SK-MEL-5 (cell line): Measurements from ENCODE around the gene TAS2R1. TPM values are rescaled to one million over a fixed set of nuclear protein-coding genes. Genes with fewer than 3 reads are reported as not detected.
"Not testable (repeated sequence)": the region's sequence is repeated elsewhere in the genome, so short reads cannot be mapped to it uniquely, and the experiment has no call there.

ENCODE experiments used
- DNase-seq: peaks from one replicate; pipeline ENCODE4 v3.0.0-alpha.2; 2016; ENCODE audit warnings: low read depth, low spot score
- in situ Hi-C: cut with HindIII; loops from 2 replicates; pipeline ENCODE4 v1.10.0; 2016; ENCODE audit warnings: low sequenced_read_pairs, high pct_unique_total_duplicates, low pct_unique_long_range_greater_than_20kb
- total RNA-seq: library from RNA; depleted of rRNA; stranded (reverse); fragments of >200 nt; shearing (Covaris generic); gene quantifications from 2 replicates; pipeline ENCODE4 v1.2.3, GENCODE V29; 2014; rRNA removed

Gene TAS2R1
- total RNA-seq, 1 experiment from 2014 or later: not detected

DNA sequence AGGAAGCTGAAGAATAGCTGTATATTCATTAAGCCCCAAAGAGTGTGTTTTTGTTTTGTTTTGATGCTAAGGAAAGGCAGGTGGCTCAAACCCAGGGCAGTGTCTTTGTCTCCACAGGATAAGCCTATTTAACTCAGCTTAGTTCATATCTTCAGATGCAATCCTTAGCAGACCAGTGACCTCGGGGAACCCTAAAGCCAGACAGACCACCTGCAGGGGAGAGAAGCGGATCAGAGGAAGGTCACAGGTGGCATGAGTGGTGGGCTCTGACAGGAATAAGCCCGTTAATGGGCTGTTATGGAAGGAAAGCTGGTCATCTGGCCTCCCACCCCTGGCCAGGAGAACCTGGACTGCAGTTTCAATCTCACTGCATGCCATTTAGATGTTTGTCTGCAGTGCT is 30.8 kb downstream of the TAS2R1 start:
- in situ Hi-C loops: no loop called here
- DNase-seq: no peak

DNA sequence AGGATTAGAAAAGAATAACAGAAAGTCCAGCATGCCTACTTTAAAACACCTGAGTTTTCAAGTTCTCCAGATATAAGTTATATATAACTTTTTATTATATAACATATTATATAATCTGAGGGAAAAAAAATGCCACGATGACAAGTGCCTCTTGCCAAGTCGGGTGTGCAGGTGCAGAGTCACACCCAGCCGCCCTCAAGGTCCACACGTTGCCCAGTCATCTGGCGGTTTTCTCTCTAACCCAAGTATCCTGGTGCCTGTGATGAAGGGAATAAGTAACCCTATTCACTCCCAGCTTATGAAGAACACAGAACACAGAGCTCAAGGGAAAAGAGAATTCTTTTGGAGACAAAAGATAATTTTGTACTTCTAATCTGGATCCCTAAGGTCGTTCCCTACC is 31.8 kb downstream of the TAS2R1 start:
- DNase-seq, in situ Hi-C loops: not testable (repeated sequence)

DNA sequence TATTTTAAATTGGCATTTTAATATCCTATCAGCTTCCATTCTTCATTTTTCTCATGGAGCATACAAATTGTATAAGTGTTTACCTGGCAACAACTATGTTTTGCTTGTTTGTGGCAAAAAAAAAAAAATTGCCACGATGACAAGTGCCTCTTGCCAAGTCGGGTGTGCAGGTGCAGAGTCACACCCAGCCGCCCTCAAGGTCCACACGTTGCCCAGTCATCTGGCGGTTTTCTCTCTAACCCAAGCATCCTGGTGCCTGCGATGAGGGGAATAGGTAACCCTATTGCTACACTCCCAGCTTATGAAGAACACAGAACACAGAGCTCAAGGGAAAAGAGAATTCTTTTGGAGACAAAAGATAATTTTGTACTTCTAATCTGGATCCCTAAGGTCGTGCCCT is 32.8 kb downstream of the TAS2R1 start:
- in situ Hi-C loops: not testable (repeated sequence)

DNA sequence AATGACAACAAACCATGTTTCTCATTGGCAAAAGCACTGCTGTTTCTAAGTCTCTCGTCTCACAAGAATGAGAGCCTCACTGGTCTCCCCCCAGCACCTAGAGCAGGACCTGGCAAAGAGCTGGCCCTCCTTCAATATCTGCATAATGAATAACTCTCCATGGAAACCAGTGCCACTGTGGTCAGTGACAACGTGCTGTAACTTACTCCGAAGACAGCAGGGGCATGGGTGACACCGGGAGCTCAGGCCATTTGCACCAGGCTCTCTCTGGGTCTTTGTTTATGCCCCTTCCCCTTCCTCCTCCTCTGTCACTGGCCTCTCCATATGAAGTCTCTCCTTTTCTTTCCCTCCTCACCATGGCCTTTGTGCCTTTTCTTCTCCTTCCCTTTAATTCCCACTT is 33.3 kb downstream of the TAS2R1 start:
- DNase-seq: no peak
- in situ Hi-C loops: no loop called here

More for the DNA sequence above, 32.8 kb downstream of the TAS2R1 start:
- DNase-seq: not testable (repeated sequence)

DNA sequence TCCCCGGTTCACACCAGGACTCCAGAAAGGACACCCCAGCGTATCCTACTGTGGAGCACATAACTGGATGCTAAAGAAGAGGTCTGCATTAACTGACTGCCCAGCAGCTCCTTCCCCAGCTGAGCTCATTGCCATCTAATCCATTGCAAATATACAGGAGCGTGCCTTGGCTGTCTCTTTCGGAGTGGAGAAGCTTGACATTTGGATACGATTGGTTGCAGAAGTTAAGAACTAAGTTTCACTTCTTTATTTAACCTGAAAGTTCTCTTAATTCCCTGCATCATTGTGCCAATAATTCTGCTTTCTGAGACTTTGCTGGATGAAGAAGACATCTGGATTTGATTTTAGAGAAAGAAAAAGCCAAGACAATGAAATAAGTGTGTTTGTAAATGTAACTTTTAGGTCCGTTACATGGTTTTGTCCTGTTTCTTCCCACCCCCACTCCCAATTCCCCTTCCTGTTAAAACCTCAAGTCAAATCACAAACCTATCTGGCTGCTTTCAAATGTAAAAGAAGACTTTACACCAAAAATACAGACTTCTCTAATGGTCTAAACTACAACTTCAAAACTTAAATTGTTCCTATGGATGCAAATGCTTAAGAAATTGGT is 33.9 kb downstream of the TAS2R1 start:
- DNase-seq: no peak
- in situ Hi-C loops: no loop called here

DNA sequence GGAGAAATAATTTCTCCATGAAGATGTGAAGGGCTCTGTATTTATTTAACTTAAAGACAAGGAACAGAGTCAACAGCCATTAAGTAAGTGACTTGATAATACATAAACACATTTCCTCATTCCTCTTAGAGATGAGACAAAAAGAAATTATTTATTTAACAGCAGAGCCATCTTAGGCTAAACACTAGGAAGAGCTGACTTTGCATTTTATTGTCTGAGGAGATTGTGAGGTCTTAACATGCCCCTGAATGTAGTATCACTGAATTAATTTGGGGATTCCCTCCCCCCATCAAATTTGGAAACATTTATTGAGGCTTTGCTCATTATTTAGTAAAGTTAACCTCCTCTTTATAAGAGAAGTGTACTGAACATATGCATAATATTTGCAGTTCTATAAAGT is 35.2 kb downstream of the TAS2R1 start:
- DNase-seq: no peak
- in situ Hi-C loops: no loop called here

DNA sequence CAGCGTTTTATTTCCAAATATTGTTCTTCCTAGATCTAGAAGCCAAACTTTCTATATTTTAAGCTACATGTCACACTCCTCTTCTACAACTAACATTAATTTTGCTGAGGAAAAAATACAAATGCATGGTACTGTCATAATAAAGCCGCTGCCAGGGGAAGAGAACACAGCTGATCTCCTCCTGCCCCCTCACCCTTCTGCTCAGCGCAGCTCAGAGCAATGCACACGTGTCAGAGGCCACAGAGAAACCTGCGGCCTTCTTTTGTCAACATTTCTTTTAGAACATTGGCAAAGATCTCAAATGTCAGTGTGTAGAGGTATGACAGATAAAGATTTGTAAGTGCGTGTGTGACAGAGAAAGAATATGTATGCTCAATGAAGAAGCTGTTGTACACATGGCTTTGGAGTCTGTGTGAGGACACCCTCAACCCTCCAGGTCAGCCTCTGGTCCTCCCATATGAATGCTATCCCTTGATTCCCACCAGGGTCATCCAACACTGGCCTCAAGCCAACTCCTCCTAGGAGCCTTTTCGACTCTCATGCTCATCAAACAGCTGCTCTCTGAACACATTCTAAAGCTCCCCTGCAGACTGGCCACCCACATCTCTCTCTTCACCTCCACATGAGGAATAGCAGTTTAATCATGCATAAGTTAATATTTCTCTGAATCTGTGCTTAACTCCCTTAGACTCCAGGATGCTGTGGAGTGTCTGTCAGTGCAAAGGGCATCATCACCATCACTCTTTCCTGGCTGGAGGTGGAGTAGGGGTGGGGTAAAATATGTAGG is 40.9 kb downstream of the TAS2R1 start:
- in situ Hi-C loops: no loop called here

DNA sequence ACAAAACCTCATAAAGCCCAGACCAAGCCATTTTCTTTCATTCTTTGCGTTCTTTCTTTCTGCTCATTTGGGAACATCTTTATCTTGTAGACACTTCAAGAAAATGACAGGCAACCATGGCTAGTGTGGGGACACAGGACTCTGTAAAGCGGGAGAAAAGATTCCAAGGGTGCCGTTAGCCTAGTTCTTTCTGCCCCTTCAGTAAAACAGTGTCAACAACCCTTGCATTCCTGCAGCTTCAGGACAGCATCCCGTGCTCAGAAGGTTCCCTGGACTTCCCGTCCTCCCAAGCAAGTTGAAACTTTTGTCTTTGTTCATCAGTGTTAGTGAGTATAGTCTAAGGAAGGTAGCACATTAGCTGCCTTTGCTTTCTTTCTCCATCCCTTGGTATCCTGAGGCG is 41.9 kb downstream of the TAS2R1 start:
- DNase-seq: no peak
- in situ Hi-C loops: no loop called here

More for the DNA sequence above, 40.9 kb downstream of the TAS2R1 start:
- DNase-seq: no peak

DNA sequence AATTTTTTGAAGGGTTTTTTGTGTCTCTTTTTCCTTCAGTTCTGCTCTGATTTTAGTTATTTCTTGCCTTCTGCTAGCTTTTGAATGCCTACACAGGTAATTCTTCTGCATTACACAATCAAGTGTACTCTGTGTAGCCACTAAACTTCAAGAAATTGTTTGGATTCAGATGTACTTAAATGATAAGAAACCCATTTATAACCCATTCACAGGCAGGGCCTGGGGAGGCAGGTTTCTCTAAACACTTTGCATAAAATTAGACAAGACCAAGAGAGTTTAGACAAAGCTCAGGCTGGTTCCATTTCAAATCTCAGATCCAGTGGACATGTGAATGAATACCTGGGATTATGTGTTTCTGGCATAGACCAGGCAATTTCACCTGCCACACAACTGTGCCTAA is 43.0 kb downstream of the TAS2R1 start:
- in situ Hi-C loops: no loop called here
- no peak for DNase-seq

DNA sequence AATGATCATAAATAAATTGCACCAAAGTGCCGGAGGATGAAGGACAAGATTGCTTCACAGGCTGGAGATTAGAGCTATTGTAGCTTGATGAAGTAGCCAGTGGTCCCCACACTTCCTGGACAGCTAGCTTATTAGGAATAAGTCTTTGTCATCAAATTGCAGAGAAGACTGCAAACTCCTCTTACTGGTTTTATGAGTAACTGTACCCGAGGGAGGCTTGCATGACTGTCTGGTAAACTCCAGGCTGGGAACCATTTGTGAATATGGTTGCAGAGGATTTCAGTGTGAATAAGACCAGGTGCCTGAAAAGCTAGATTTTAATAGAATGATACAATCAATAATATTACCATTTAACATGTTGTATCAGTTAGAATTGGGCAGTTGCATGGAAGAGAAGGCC is 47.7 kb downstream of the TAS2R1 start:
- no peak for DNase-seq
- in situ Hi-C loops: no loop called here

Other genes with a start within 250 kb of the TAS2R1 start
- 38.1 and 39.0 TPM in 2 replicates for gene SEMA5A, start 84.3 kb downstream of the TAS2R1 start, total RNA-seq